Mucosa of rectum (tissue), 2 donors: ENCODE measurements around the gene JAK1.
"Not testable (repeated sequence)": the region's sequence is repeated elsewhere in the genome, so short reads cannot be mapped to it uniquely, and the experiment has no call there.

Experiments used
- H3K27ac ChIP-seq, 2 donors: one replicate each; pipeline ENCODE4 v1.7.0; 2013; ENCODE audit warnings: inconsistent platforms in 2 of 2, low read depth in 2 of 2, low read length in 2 of 2
- H3K27me3 ChIP-seq, 2 donors: one replicate each; pipeline ENCODE4 v1.7.0; 2013; ENCODE audit warnings: low read length in 2 of 2; ENCODE audit not compliant: control insufficient read depth in 2 of 2, insufficient read depth in 2 of 2
- H3K36me3 ChIP-seq, 2 donors: one replicate each; pipeline ENCODE4 v1.7.0; 2013; ENCODE audit warnings: low read length in 2 of 2; ENCODE audit not compliant: control insufficient read depth in 2 of 2, insufficient read depth in 2 of 2
- H3K4me1 ChIP-seq, 2 donors: one replicate each; pipeline ENCODE4 v1.7.0; 2013; ENCODE audit warnings: low read length in 2 of 2, mild to moderate bottlenecking in 1 of 2; ENCODE audit not compliant: control insufficient read depth in 2 of 2, insufficient read depth in 2 of 2
- H3K4me3 ChIP-seq, 2 donors: one replicate each; pipeline ENCODE4 v1.7.0; 2013; ENCODE audit warnings: low read length in 2 of 2
- H3K9ac ChIP-seq, 2 donors: one replicate each; pipeline ENCODE4 v1.7.0; 2013; ENCODE audit warnings: low read length in 2 of 2, low read depth in 1 of 2, mild to moderate bottlenecking in 1 of 2
- H3K9me3 ChIP-seq, 2 donors: one replicate each; pipeline ENCODE4 v1.7.0; 2013; ENCODE audit warnings: low read length in 2 of 2; ENCODE audit not compliant: control insufficient read depth in 2 of 2
- donor health status: healthy.
- donor health status: Normal muscosa, but diverticular disease.

Gene JAK1

DNA sequence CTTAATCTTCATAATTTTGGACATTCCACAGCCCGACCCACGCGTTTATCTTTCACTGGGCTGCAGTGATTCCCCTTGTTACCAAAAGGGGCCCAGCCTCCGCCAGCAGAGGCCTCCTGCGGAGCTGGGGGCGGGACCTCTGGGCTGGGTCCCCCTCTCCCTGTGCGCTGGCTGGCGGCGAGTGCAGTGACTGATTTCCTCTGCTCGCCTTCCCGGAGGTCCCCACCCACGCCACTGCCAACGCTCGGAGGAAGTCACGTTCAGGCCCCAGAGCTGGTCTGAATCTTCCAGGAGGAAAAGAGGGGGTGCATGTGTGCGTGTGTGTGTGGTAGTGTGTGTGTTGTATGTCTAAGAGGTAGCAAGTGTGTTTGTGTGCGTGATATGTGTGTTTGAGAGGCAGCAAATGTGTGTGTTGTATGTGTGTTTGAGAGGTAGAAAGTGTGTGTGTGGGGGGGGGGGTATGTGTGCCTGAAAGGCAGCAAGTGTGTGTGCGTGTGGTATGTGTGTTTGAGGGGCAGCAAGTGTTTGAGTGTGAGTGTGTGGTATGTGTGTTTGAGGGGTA, 35.0 kb upstream of the JAK1 start:
- H3K4me3 ChIP-seq: no peak overlapping the region
- H3K36me3 ChIP-seq: no peaks in the 10 kb centered on the region
- H3K27ac ChIP-seq: no peak overlapping the region
- H3K4me1 ChIP-seq: peaks cover 0 to 2% of the 10 kb centered on the region in 2 donors
- no peaks in the 10 kb centered on the region for H3K27me3 ChIP-seq
- no peak overlapping the region for H3K9ac ChIP-seq
- no peaks in the 10 kb centered on the region for H3K9me3 ChIP-seq

DNA sequence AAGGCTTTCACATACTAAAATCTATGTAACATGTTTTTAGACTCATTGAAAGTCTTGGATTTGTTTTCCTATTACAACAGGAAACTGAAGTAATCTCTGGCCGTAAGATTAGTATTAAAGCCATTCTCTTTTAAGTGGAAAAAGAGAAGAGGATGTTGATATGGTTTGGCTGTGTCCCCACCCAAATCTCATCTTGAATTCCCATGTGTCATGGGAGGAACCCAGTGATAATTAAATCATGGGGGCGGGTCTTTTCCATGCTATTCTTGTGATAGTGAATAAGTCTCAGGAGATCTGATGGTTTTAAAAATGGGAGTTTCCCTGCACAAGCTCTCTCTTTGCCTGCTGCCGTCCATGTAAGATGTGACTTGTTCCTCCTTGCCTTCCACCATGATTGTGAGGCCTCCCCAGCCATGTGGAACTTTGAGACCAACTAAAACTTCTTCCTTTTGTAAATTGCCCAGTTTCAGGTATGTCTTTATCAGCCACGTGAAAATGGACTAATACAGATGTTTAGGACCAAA, 32.1 kb upstream of the JAK1 start:
- H3K4me3 ChIP-seq, H3K4me1 ChIP-seq, H3K9me3 ChIP-seq, H3K27ac ChIP-seq, H3K9ac ChIP-seq, H3K36me3 ChIP-seq, H3K27me3 ChIP-seq: not testable (repeated sequence)

DNA sequence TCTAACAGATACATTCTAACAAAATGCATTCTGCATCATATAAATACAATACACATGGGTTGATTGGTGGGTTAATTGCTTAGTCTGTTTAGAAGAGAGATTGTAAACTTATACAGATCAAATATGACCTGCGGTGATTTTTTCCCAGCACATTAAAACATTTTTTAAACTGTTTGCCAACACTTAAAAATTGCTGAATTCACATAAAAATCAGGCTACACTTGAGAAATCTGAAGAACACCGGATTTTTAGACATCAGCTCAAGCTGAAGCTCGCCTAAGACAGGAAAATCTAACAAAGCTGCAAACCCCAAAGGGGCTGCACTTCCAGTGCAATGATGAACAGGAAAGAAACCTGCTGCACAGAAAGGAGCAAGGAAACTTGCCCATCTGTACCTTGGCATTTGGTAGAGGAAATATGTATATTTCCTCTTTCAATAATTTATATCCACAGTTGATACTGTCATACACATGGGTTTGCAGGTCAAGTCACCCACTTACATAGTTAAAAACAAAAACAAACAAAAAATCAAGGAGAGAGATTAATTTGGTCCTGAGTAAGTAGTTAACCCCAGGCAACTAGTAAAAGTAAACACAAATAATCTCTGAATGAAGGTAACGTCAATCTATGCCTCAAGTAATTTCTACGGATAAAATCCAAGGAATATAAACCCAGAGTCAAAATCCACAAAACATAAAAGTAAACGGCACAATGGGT, 30.4 kb upstream of the JAK1 start:
- Histone ChIP-seq H3K4me3 (no peak overlapping the region), H3K4me1 (no peaks in the 10 kb centered on the region), H3K9ac (no peak overlapping the region), H3K36me3 (no peaks in the 10 kb centered on the region), H3K27me3 (no peaks in the 10 kb centered on the region), H3K9me3 (no peaks in the 10 kb centered on the region), H3K27ac (no peak overlapping the region)

DNA sequence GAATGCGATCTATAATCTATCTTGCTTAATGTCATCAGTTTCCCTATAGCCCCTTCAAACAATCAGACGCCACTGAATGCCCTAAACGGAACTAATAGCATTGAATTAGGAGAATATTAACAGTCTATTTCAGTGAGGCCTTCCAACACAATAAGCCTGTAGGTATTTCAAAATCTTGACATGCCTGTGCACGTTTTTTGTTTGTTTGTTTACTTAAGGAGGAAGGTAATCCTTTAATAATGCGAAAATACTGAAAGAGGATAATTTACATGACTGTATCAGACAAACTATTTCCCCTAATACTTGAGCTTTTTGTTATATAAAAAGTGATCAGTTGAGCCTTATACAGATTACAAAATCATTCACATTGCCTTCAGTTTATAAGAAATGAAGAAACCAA, 29.0 kb upstream of the JAK1 start:
- Histone ChIP-seq H3K9me3 (no peaks in the 10 kb centered on the region), H3K9ac (no peak overlapping the region), H3K27ac (no peak overlapping the region), H3K4me3 (no peak overlapping the region), H3K27me3 (no peaks in the 10 kb centered on the region), H3K4me1 (no peaks in the 10 kb centered on the region), H3K36me3 (no peaks in the 10 kb centered on the region)

DNA sequence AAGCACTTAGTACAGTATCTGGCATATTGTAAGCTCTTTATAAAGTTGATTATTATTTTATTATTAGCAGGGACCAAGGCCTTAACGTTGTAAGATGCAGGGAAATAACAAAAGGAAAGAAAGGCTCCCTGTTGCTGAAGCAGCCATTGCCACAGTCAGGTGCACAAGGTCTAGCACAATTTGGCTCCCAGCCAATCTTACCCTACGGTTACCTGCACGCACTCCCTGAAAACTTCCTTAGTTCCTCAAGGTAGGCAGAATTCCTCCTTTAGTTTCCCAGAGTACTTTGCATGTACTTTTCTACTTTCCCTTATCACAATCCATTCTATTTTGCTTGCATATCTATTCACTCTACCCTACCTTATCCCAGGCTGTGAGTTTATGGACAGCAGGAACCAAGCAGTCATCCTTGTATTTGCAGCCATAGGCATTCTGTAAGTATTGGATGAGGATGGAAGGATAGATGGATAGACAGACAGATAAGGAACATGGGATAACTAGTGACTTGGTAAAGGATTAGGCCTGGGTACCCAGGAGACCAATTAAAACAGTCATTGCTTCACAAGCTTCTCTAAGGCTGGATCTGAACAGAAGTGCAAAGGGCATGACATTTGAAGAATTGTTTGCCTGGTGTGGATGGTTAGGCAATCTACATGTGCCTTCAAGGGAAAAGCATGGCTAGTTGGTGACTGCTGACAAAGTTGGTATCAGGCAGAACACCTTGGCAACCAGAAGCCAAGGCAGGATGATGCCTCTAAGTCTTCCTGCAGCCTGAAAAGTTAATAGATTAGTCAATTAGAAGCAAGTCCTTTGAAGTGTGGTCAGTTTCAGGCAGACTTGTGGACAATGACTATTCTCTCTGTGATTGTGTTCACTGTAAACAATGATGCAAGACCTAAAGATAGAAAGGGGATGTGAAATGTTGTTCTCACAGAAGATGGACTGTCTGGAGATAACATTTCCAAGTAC, 20.8 kb upstream of the JAK1 start:
- no peak overlapping the region for H3K27ac ChIP-seq
- H3K36me3 ChIP-seq: no peaks in the 10 kb centered on the region
- H3K4me3 ChIP-seq: no peak overlapping the region
- no peaks in the 10 kb centered on the region for H3K9me3 ChIP-seq
- no peaks in the 10 kb centered on the region for H3K27me3 ChIP-seq
- H3K4me1 ChIP-seq: no peaks in the 10 kb centered on the region
- H3K9ac ChIP-seq: no peak overlapping the region

DNA sequence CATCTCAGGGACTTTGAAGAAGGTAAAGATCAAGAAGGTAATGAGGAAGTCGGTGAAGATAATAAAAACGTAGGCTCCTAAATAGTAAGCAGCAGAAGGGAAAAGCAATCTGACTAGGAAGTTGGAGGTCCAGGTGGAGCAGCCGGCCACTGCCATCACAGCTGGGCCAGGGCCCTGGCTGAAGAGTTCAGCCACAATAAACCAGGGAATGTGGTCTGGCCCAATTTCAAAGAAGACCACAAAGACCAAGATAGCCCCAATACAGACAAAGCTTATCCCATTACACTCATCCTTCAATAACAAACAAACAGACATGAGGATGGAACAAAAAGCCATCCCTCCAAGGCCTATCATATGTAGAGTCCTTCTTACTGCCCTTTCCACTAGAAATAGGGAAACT, 18.4 kb upstream of the JAK1 start:
- Histone ChIP-seq H3K4me1 (peaks cover 0 to 11% of the 10 kb centered on the region in 2 donors), H3K4me3 (no peak overlapping the region), H3K36me3 (no peaks in the 10 kb centered on the region), H3K9ac (no peak overlapping the region), H3K27ac (no peak overlapping the region), H3K9me3 (no peaks in the 10 kb centered on the region), H3K27me3 (no peaks in the 10 kb centered on the region)

DNA sequence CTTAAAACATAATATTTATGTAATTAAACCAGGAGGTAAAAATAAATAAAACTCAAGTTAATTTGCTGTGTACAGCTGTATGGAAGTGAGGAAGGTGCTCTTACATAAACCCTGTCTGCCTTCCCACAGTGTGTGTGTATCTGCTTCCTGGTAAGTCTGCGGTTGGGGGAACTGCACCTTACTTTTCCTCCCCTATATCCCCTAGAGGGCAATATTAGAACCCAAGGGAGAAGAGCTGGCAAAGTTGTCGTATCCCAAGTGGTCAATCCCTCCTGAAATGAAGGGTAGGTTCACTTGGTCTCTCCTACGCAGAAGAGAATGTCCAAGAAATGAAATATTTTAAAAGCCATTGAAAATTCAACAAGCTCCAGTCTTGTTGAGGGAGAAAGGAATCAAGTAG, 17.8 kb upstream of the JAK1 start:
- Histone ChIP-seq H3K9me3 (no peaks in the 10 kb centered on the region), H3K4me3 (no peak overlapping the region), H3K36me3 (no peaks in the 10 kb centered on the region), H3K4me1 (peaks cover 0 to 11% of the 10 kb centered on the region in 2 donors), H3K27ac (no peak overlapping the region), H3K9ac (no peak overlapping the region), H3K27me3 (no peaks in the 10 kb centered on the region)

DNA sequence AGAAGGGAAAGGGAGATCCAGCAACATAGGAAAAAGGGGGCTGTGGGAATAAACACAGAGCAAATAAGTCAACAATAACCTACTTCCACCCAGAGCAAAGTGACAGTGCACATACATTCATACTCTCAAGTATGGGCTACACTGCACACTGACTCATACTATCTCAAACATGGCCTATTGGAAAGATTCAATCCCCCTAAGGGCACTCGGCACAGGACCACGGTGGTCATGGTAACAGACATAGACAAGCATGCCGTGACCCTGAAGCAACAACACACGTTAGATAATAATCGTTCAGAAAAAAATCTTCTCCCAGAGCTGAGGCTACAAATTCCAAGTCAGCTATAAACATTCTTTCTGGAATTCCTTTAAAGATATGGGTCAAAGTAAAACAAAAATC, 16.8 kb upstream of the JAK1 start:
- no peaks in the 10 kb centered on the region for H3K36me3 ChIP-seq
- H3K4me3 ChIP-seq: no peak overlapping the region
- H3K27me3 ChIP-seq: no peaks in the 10 kb centered on the region
- peaks cover 0 to 11% of the 10 kb centered on the region in 2 donors for H3K4me1 ChIP-seq
- no peaks in the 10 kb centered on the region for H3K9me3 ChIP-seq
- H3K27ac ChIP-seq: no peak overlapping the region
- no peak overlapping the region for H3K9ac ChIP-seq

DNA sequence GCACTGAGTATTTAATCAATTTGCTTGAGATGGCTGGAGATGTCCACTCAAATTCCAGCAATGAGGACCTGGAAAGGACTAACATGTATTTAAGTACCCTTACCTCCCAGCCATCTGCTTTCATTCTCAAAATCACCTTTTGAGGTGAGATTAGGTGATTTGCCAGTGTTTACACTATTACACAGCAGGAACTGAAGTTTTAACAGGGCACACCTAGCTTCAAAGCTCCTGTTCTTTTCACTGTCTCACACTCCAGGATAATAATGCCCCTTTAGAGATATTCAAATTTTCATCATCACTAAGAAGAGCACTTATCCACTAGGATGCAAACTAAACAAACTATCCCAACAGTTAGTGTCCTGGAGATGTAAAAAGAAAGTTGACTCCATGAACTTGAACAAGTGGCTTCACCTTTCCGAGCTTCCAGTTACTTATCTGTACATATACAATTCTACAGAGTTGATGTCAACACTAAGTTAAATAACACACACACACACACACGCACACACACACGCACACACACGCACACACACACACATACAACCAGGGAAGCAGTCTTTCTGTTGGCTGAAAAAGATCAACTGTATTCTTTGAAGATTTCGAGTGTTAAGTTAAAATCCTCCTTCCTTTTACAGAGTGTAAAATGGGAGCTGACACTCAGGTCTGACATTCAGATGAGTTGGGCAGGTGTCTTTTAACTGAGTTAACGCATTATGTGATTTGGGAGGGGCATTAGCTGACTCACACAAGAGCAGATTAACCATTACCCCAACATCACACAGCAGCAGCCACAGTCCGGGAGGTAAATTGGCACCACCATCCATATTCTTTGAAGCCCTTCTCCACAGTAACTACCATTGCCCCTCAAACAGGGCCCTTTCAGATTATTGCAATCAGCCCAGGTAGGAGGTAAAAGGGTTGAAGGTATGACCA, 15.5 kb upstream of the JAK1 start:
- Histone ChIP-seq H3K9me3 (no peaks in the 10 kb centered on the region), H3K36me3 (no peaks in the 10 kb centered on the region), H3K4me1 (peaks cover 0 to 11% of the 10 kb centered on the region in 2 donors), H3K27me3 (no peaks in the 10 kb centered on the region), H3K9ac (no peak overlapping the region), H3K27ac (peak overlapping the region in 1 of 2 donors; percentile 46), H3K4me3 (no peak overlapping the region)
